ENCODE measurements around the gene ANK2. TPM values are rescaled to one million over a fixed set of nuclear protein-coding genes. Genes with fewer than 3 reads are reported as not detected.
"Not testable (repeated sequence)": the region's sequence is repeated elsewhere in the genome, so short reads cannot be mapped to it uniquely, and the experiment has no call there.

The ANK2 gene
- total and polyA plus RNA-seq, 2 experiments from 2014 or later = 10.9 to 25.9 TPM

GRCh38 chr4:113232194-113232593 lies 182.7 kb downstream of the ANK2 start:
- H3K9me2 ChIP-seq (ENCODE audit: insufficient read depth) = no peaks in the 10 kb centered on the region; the same call in 1 of the 2 replicates
- H2AFZ ChIP-seq = peak overlapping the region; percentile 29
- peak overlapping the region; percentile 21; the same call in 1 of the 2 replicates for H3K4me3 ChIP-seq
- H3F3A ChIP-seq (ENCODE audit: insufficient read depth) = 0 out of 2 replicates have a peak, but pooled peaks cover 4% of the 10 kb centered on the region
- H3K4me2 ChIP-seq (ENCODE audit: unreplicated experiment) = peak overlapping the region; percentile 48
- H3K27ac ChIP-seq = peak overlapping the region; percentile 19; the same call in 1 of the 2 replicates
- H3K27me3 ChIP-seq (replicated peaks; ENCODE audit: insufficient read depth) = no peaks in the 10 kb centered on the region
- no peaks in the 10 kb centered on the region for H4K20me1 ChIP-seq (ENCODE audit: insufficient read depth)
- H3K9ac ChIP-seq = no peak overlapping the region
- no peaks in the 10 kb centered on the region for H3K9me3 ChIP-seq (ENCODE audit: low read depth)
- TF ChIP-seq EZH2 (IDR thresholded peaks at IDR 0.05; ENCODE audit: insufficient read depth, poor library complexity, severe bottlenecking) (no peak), EZH2phosphoT487 (IDR thresholded peaks at IDR 0.05; ENCODE audit: insufficient read depth, low read depth) (no peak)
- in situ Hi-C loops (cut with MboI) = no loop called here
- peak; percentile 39 for DNase-seq
- 36 to 52% methylated on average over 2 of the region's 2 CpGs for WGBS, 2 experiments (ENCODE audit: low coverage in 1 of 2, low lambda C conversion rate in 2 of 2, missing lambda C conversion rate in 2 of 2)
- no peaks in the 10 kb centered on the region for H3K36me3 ChIP-seq (ENCODE audit: low read depth)
- peaks cover 11% of the 10 kb centered on the region for H3K4me1 ChIP-seq (ENCODE audit: insufficient read depth)
- no peaks in the 10 kb centered on the region for H3K79me2 ChIP-seq (ENCODE audit: insufficient read depth)

- no peaks in the 10 kb centered on the region for H4K20me1 ChIP-seq (ENCODE audit: insufficient read depth)
- no peak overlapping the region for H3K4me3 ChIP-seq
- in situ Hi-C loops (cut with MboI) = no loop called here
- H3K27me3 ChIP-seq (replicated peaks; ENCODE audit: insufficient read depth) = no peaks in the 10 kb centered on the region
- no peaks in the 10 kb centered on the region for H3K9me3 ChIP-seq (ENCODE audit: low read depth)
- H3F3A ChIP-seq (ENCODE audit: insufficient read depth) = 0 out of 2 replicates have a peak, but pooled peaks cover 4% of the 10 kb centered on the region
- H2AFZ ChIP-seq = no peak overlapping the region
- no peak for DNase-seq
- no peak overlapping the region for H3K9ac ChIP-seq
- 92 to 97% methylated on average over 5 of the region's 5 CpGs for WGBS, 2 experiments (ENCODE audit: low coverage in 1 of 2, low lambda C conversion rate in 2 of 2, missing lambda C conversion rate in 2 of 2)
- H3K4me2 ChIP-seq (ENCODE audit: unreplicated experiment) = no peak overlapping the region
- no peaks in the 10 kb centered on the region for H3K9me2 ChIP-seq (ENCODE audit: insufficient read depth)
- peaks cover 10% of the 10 kb centered on the region for H3K4me1 ChIP-seq (ENCODE audit: insufficient read depth)
- no peak overlapping the region for H3K27ac ChIP-seq
- TF ChIP-seq EZH2phosphoT487 (IDR thresholded peaks at IDR 0.05; ENCODE audit: insufficient read depth, low read depth) (no peak), EZH2 (IDR thresholded peaks at IDR 0.05; ENCODE audit: insufficient read depth, poor library complexity, severe bottlenecking) (no peak)
- no peaks in the 10 kb centered on the region for H3K36me3 ChIP-seq (ENCODE audit: low read depth)
- H3K79me2 ChIP-seq (ENCODE audit: insufficient read depth) = no peaks in the 10 kb centered on the region
Measured at GRCh38 chr4:113236916-113237315, 187.5 kb downstream of the ANK2 start.

DNA sequence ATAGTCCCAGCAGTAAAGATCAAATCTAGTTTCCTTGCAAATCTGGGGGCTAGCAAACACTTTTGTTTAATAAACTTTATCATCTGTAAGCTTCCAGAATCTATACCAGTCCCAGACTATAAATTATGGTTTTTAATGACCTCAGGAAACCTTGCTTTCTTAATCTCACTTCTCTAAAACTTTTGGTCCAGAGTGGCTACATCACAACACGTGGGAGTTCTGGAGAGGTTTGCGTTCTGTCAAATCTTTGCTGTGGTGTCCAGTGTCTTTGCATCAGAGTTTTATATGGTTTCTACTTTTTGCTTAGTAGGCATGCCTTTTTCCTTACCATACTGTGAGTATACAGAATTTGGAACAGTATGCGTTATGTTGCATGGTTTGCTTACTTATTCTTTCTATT lies 193.9 kb downstream of the ANK2 start:
- H3K9me2 ChIP-seq (ENCODE audit: insufficient read depth) = no peaks in the 10 kb centered on the region
- H3K27ac ChIP-seq = no peak overlapping the region
- H3F3A ChIP-seq (ENCODE audit: insufficient read depth) = no peaks in the 10 kb centered on the region
- no peaks in the 10 kb centered on the region for H3K4me1 ChIP-seq (ENCODE audit: insufficient read depth)
- no peak overlapping the region for H3K9ac ChIP-seq
- no peak overlapping the region for H3K4me3 ChIP-seq
- H3K4me2 ChIP-seq (ENCODE audit: unreplicated experiment) = no peak overlapping the region
- TF ChIP-seq EZH2phosphoT487 (IDR thresholded peaks at IDR 0.05; ENCODE audit: insufficient read depth, low read depth) (no peak), EZH2 (IDR thresholded peaks at IDR 0.05; ENCODE audit: insufficient read depth, poor library complexity, severe bottlenecking) (no peak)
- in situ Hi-C loops (cut with MboI) = no loop called here
- no peaks in the 10 kb centered on the region for H3K27me3 ChIP-seq (replicated peaks; ENCODE audit: insufficient read depth)
- no peaks in the 10 kb centered on the region for H3K9me3 ChIP-seq (ENCODE audit: low read depth)
- no peaks in the 10 kb centered on the region for H3K79me2 ChIP-seq (ENCODE audit: insufficient read depth)
- no peaks in the 10 kb centered on the region for H4K20me1 ChIP-seq (ENCODE audit: insufficient read depth)
- H2AFZ ChIP-seq = no peak overlapping the region
- DNase-seq = no peak
- no peaks in the 10 kb centered on the region for H3K36me3 ChIP-seq (ENCODE audit: low read depth)
- WGBS, 2 experiments (ENCODE audit: low coverage in 1 of 2, low lambda C conversion rate in 2 of 2, missing lambda C conversion rate in 2 of 2) = 80 to 82% methylated on average over 3 of the region's 3 CpGs

DNA sequence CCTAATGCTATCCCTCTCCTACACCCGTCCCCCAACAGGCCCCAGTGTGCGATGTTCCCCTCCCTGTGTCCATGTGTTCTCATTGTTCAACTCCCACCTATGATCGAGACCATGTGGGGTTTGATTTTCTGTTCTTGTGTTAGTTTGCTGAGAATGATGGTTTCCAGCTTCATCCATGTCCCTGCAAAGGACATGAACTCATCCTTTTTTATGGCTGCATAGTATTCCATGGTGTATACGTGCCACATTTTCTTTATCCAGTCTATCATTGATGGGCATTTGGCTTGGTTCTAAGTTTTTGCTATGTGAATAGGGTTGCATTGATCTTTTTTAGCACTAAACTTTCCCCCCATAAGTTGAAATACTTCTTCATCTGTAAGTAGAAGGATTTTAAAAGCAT lies 195.3 kb downstream of the ANK2 start:
- H3K4me3 ChIP-seq; in situ Hi-C loops (cut with MboI); H3K27me3 ChIP-seq (replicated peaks; ENCODE audit: insufficient read depth); H3K4me2 ChIP-seq (ENCODE audit: unreplicated experiment); H2AFZ ChIP-seq; H3K9me3 ChIP-seq (ENCODE audit: low read depth); H3K79me2 ChIP-seq (ENCODE audit: insufficient read depth); H3K27ac ChIP-seq; H4K20me1 ChIP-seq (ENCODE audit: insufficient read depth); H3F3A ChIP-seq (ENCODE audit: insufficient read depth); H3K4me1 ChIP-seq (ENCODE audit: insufficient read depth); DNase-seq; H3K36me3 ChIP-seq (ENCODE audit: low read depth); H3K9ac ChIP-seq; H3K9me2 ChIP-seq (ENCODE audit: insufficient read depth): not testable (repeated sequence)
- 85 to 91% methylated on average over 4 of the region's 4 CpGs for WGBS, 2 experiments (ENCODE audit: low coverage in 1 of 2, low lambda C conversion rate in 2 of 2, missing lambda C conversion rate in 2 of 2)

DNA sequence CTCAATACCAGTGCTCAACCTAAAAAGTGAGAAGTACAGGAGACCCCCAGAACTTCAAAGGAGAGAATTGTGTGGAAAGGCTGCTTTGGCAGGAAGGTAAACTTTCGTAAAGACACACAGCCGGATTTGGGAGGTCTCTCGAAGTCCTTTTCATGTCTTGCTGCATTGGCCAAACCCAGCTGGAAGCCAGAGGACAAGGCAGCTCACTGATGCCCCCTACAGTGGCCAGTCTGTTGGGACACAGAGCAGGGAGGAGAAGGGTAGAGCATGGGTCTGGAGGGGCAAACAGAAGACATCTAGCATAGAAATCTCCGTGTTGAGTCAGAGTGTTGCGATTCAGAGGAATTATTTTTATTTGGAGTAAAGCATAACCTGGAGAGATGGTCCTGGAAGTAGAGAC lies 198.9 kb downstream of the ANK2 start:
- no peak for DNase-seq
- WGBS, 2 experiments (ENCODE audit: low coverage in 1 of 2, low lambda C conversion rate in 2 of 2, missing lambda C conversion rate in 2 of 2) = 89 to 90% methylated on average over 5 of the region's 5 CpGs
- no peaks in the 10 kb centered on the region for H3K79me2 ChIP-seq (ENCODE audit: insufficient read depth)
- H3K9me2 ChIP-seq (ENCODE audit: insufficient read depth) = no peaks in the 10 kb centered on the region
- TF ChIP-seq EZH2 (IDR thresholded peaks at IDR 0.05; ENCODE audit: insufficient read depth, poor library complexity, severe bottlenecking) (no peak), EZH2phosphoT487 (IDR thresholded peaks at IDR 0.05; ENCODE audit: insufficient read depth, low read depth) (no peak)
- no peak overlapping the region for H3K4me3 ChIP-seq
- no peak overlapping the region for H3K27ac ChIP-seq
- no peaks in the 10 kb centered on the region for H3K4me1 ChIP-seq (ENCODE audit: insufficient read depth)
- no peak overlapping the region for H2AFZ ChIP-seq
- no peaks in the 10 kb centered on the region for H3F3A ChIP-seq (ENCODE audit: insufficient read depth)
- H3K9ac ChIP-seq = no peak overlapping the region
- no peaks in the 10 kb centered on the region for H4K20me1 ChIP-seq (ENCODE audit: insufficient read depth)
- no peaks in the 10 kb centered on the region for H3K36me3 ChIP-seq (ENCODE audit: low read depth)
- no peaks in the 10 kb centered on the region for H3K9me3 ChIP-seq (ENCODE audit: low read depth)
- H3K27me3 ChIP-seq (replicated peaks; ENCODE audit: insufficient read depth) = no peaks in the 10 kb centered on the region
- no peak overlapping the region for H3K4me2 ChIP-seq (ENCODE audit: unreplicated experiment)
- in situ Hi-C loops (cut with MboI) = no loop called here

Data from GM23248 (cell line).